ENCODE measurements around the gene CDHR1. TPM values are rescaled to one million over a fixed set of nuclear protein-coding genes. Genes with fewer than 3 reads are reported as not detected.
"Not testable (repeated sequence)": the region's sequence is repeated elsewhere in the genome, so short reads cannot be mapped to it uniquely, and the experiment has no call there.

Gene CDHR1
- total RNA-seq, 1 donor from 2014 or later, result 1.3 TPM

- DNase-seq (ENCODE audit: extremely low read depth, low read depth, low spot score), result no peak
Observed at GRCh38 chr10:84173501-84173929, 20.8 kb upstream of the CDHR1 start, which contains the start of gene GPR15LG. TSS of gene GPR15LG (plus strand) at chr10:84173801. CDS start at chr10:84173852, 51 bp downstream.

GRCh38 chr10:84175436-84175835 is 18.9 kb upstream of the CDHR1 start:
- no peak for DNase-seq (ENCODE audit: extremely low read depth, low read depth, low spot score)

- no peak for DNase-seq (ENCODE audit: extremely low read depth, low read depth, low spot score)
Observed at GRCh38 chr10:84176351-84176750, 18.0 kb upstream of the CDHR1 start.

DNA sequence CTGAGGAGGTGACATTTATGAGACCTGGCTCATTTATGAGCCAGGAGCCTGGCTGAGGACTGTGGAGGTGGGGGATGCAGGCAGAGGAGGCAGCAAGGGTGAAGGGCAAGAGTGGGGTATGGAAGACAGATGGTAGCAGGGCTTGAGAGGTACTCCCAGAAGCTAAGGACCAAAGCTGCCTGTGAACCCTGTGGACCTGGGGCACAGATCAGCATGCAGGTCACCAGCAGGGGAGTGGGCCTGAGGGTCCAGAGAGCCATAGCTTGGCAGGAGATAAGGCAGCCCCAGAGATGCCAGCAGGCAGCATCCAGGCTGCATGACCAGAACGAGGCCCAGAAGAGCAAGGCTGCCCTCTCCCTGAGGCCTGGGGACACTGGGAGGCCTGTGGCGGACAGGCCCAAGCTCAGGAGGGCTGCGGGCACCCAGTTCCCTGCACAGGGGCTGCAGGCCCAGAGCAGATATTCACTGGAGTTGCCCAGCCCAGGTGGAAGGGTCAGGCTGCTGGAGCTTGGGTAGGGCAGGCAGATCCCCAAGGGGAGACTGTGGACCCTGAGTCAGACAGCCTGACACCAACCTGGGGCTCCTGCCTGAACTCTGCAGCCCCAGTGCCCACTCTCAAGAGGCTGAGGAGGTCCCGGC is 17.4 kb upstream of the CDHR1 start:
- no peak for DNase-seq (ENCODE audit: extremely low read depth, low read depth, low spot score)

DNA sequence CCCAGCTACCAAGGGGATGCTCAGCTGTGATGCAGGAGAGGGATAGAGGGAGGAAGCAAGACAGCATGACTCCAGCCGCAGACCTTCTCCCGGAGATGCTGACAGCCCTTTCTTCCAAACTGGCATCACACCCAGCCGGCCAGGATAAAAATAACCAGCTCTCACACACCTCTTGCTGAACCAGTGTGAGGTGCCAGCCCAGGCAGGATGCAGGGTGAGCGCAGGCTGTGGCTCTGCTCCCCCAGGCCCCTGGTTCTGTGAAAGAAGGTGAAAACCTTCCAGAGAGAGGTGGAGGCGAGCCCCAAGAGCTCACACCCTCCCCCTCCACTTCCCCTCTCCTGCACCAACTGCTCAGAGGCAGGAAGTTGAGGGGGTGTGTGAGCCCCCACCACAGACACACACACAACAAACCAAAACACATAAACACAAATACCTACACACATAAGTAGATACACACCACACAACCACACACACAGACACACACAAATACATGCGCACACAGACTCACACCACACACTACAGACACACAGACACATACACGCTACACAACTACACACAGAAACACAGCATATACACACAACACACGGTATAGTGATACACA is 16.7 kb upstream of the CDHR1 start:
- DNase-seq (ENCODE audit: extremely low read depth, low read depth, low spot score), result no peak

DNA sequence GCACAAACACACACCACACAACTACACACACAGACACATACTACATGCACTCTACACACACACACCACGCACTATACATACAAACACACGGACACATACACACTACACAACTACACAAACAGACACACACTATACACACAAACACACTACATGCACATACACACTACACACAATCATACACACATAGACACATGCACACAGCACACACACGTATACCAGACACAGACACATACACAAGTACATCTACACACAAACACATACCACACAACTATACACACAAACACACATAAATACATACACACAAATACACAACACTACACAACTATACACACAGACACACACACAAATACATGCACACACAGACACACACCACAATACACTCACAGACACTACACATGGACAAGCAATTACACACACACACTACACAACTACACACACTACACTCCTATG is 16.2 kb upstream of the CDHR1 start:
- DNase-seq (ENCODE audit: extremely low read depth, low read depth, low spot score), result no peak

DNA sequence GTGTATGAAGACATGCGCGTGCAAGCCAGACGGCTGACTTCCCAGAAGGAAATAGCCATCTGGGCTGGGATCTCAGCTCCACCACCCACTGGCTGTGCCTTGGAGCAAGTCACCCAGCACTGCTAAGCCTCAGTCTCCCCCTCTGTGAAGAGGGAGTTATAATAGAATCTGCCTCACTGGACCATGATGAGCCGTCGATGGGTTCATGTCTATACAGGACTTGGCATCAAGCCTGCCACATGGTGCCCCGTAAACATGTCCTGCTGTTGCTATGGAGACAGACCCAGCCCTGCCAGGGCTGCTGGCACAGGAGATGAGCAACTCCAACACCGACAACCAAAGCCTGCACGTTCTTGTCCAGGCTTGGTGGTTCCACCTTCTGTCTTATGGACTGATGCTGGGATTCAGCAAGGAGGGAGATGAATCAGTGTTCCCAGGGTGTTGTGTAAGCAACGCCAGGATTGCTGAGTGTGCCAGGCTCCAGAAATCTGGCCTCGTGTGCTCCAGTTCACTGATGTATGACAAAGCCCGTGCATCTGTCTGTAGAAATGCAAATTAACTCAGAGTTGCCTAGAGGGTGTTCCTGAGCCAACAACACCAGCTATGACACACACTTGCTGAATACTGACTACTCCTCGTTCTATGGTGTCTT is 15.2 kb upstream of the CDHR1 start:
- no peak for DNase-seq (ENCODE audit: extremely low read depth, low read depth, low spot score)

DNA sequence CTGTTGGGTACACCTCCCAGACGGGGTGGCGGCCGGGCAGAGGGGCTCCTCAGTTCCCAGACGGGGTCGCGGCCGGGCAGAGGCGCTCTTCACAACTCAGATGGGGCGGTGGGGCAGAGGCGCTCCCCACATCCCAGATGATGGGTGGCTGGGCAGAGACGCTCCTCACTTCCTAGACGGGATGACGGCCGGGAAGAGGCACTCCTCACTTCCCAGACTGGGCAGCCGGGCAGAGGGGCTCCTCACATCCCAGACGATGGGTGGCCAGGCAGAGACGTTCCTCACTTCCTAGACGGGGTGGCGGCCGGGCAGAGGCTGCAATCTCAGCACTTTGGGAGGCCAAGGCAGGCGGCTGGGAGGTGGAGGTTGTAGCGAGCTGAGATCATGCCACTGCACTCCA is 14.0 kb upstream of the CDHR1 start:
- DNase-seq (ENCODE audit: extremely low read depth, low read depth, low spot score), result not testable (repeated sequence)

- DNase-seq (ENCODE audit: extremely low read depth, low read depth, low spot score), result no peak
Observed at GRCh38 chr10:84181631-84182030, 12.7 kb upstream of the CDHR1 start.

- DNase-seq (ENCODE audit: extremely low read depth, low read depth, low spot score), result no peak
Observed at GRCh38 chr10:84184517-84184916, 9.8 kb upstream of the CDHR1 start.

DNA sequence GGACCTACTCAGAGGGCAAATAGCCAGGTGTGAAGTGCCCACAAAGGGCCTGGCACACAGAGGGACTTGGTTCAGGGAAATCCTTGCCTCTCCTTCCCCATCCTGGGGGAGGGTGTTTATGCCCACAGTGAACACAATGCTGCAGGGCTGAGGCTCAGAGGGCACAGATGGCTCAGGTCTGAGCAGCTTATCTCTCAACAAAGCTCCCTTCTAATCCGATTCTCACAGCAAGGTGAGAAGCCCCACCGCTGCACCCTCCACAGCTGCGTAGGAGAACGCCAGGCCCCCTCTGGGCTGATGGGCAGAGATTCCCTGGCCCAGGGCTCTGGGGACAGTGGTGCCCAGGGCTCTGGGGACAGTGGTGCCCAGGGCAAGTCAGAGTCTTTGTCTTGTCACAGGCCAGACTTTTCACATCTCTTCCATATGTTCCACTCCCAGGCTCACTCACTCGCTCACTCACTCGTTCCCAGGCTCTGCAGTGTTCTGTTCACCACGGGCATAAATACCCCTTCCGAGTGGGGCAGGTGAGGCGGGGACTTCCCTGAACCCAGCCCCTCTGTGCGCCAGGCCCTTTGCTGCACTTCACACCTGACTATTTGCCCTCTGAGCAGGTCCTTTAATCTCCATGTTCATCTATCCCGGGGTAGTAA is 8.7 kb upstream of the CDHR1 start:
- DNase-seq (ENCODE audit: extremely low read depth, low read depth, low spot score), result no peak

DNA sequence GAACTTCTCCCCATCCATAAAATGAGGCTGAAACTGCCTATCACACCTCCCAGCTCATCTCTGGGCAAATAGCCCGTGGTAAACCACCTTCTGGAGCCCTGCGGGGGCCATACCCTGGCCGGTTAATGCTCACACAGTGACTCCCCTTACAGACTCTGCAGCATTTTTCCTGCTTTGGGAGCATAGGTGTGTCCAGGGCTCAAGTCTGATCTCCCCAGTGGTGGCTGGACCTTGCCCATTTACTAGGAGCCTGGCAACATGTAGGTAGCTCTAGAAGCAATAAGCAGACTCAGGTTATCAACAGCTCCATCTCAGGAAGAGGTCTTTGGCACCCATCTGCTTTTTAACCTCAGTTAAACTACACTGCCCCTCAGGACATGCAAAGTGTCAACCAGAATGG is 5.5 kb upstream of the CDHR1 start:
- no peak for DNase-seq (ENCODE audit: extremely low read depth, low read depth, low spot score)

DNA sequence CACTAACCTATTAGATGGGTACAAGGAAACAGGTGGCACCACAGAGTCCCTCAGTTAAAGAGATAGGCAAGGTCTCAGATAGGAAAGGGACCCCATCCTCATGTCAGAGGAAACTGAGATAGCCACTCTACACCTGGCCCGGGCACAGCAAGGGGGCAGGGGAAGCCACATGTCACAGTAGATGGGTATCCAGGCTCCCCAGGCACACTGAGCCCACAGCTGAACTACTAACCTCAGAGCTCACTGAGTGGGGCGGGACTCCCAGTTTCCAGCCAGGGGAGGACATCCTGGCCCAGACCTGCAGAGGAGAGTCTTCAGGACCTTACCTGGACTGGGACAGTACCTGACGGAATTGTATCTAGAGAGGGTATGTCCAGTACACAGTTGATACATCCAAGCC is 3.7 kb upstream of the CDHR1 start:
- no peak for DNase-seq (ENCODE audit: extremely low read depth, low read depth, low spot score)

DNA sequence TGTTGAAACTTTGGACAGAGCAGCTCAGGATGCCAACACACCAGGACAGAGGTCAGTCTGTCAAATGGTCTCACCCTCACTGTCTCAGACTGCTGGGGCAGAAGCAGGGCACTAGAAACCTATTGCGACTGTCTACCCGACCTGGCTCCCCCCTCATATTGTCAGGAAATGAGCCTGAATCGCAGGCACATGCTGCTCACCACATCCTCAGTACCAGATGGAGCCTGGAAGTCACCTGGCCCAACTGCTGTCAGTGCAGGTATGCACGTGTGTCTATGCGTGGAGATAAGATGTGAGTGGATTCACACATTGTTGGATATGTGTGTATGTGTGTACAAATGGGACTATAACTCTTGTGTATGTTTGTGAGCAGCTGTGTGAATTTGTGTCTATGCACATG is 3.2 kb upstream of the CDHR1 start:
- DNase-seq (ENCODE audit: extremely low read depth, low read depth, low spot score), result no peak

DNA sequence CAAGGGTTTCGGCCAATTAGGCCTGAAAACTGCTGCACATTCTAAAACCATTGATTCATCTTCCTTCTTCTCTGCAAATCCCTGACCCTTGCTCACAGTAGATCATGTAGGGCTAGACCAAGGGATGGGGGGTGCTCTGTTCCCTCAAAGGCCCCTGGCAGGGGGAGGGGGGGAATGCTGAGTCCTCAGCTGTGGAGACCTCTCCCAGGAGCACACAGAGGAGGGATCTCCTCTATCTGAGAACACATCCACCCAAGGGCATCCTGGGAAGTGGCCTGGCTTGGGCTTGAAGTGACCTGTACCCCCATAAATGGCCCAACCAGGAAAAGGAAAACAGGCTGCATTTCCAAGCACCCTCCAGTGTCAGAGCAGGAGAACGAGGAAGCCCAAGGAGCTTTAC is 1.0 kb upstream of the CDHR1 start:
- no peak for DNase-seq (ENCODE audit: extremely low read depth, low read depth, low spot score)

GRCh38 chr10:84193846-84194423 is 402 bp upstream of the CDHR1 start:
- no peak for DNase-seq (ENCODE audit: extremely low read depth, low read depth, low spot score)

DNA sequence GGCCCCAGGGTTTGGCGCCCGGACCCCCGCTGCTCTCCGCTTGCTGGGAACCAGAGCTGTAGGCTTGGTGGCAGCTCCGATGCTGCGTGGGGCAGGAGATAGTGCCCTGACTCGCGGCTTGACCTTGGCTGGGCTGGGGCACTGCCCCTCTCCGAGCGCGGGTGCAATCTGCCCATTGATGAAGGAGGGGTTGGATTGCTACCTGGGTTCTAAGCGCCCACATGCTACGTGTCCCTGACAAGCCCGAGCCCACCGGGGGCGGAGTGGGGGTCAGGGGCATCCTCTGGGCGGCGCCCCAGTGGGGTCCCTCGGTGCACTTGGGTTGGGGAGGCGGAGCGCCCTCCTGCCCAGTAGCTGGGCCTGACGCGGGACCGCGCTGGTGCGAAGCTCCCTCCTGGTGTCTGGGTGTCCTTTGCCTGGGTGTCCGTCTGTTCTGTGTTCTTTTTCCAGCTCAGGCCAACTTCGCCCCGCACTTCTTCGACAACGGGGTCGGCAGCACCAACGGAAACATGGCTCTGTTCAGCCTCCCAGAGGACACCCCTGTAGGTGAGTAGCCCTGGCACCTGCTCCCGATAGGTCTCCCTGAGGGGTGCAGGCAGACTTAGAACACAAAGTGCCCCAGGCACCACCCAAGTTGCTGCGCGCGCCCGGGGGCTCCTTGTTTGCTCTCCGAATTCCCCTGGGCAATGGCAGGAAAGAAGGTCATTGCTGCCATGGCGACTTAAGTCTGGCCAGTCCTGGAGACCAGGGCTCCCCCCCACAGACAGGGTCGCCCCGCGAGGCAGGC is 900 bp downstream of the CDHR1 start:
- no peak for DNase-seq (ENCODE audit: extremely low read depth, low read depth, low spot score)

DNA sequence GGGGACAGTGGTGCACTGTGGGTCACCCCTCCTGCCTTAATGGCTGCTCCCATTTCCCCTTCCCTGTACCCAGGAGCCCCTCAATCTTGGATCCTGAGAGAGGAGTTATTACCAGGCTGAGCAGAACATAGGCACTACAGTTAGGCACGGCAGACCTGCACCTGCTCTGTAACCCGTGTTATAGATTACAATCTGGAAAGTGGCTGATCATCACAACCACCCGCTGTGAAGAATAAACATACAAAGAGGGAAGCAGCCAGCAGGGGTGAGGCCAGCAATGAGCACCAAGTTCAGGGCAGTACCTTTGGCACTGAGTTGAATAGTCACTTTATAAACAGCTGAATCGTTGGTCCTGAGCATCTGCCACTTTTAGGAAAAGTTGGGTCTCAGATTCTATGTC is 1.7 kb downstream of the CDHR1 start:
- no peak for DNase-seq (ENCODE audit: extremely low read depth, low read depth, low spot score)

GRCh38 chr10:84196941-84197340 is 2.6 kb downstream of the CDHR1 start:
- DNase-seq (ENCODE audit: extremely low read depth, low read depth, low spot score), result no peak

- no peak for DNase-seq (ENCODE audit: extremely low read depth, low read depth, low spot score)
Observed at GRCh38 chr10:84197643-84198042, 3.3 kb downstream of the CDHR1 start.
